ENCODE data around the gene SGIP1. TPM values are rescaled to one million over a fixed set of nuclear protein-coding genes. Genes with fewer than 3 reads are reported as not detected.

SGIP1 gene
- polyA plus RNA-seq, 1 of the 3 experiments (the other 2 are of a cell fraction): 15.5 TPM

DNA sequence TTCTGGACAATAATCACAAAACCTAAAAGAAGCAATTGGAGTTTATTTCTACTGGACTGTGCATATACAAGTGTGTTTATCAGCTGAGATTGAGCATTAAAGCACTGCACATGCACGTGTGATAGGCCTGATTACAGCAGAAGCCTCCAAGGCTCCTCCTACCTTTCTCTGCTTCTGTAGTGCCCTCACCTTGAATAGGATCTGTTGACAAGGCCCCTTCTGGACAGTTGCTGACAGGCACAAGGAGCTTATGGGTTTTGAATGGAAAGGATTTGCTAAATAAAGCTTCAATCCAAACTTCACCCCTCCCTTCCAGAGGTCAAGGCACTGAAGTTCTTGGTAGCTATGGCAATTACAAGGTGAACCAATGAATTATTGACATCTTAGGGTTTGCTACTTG is 7.9 kb upstream of the SGIP1 start:
- TF ChIP-seq GATA2 (CRISPR knock-in tag; IDR thresholded peaks at IDR 0.05) (no peak), ZBTB33 (IDR thresholded peaks at IDR 0.05; ENCODE audit: borderline replicate concordance, low read depth) (no peak), ELF1 (IDR thresholded peaks at IDR 0.05) (no peak), NRF1 (IDR thresholded peaks at IDR 0.05; ENCODE audit: low read depth, low read length) (no peak), YY1 (IDR thresholded peaks at IDR 0.05; ENCODE audit: low read depth) (no peak), PBX3 (IDR thresholded peaks at IDR 0.05) (no peak), FOXM1 (IDR thresholded peaks at IDR 0.05; ENCODE audit: low read depth) (no peak), MAX (IDR thresholded peaks at IDR 0.05; ENCODE audit: low read depth) (no peak), CTCF (IDR thresholded peaks at IDR 0.05) (no peak), TEAD4 (IDR thresholded peaks at IDR 0.05; ENCODE audit: borderline replicate concordance, insufficient read depth) (no peak), POLR2AphosphoS5 (IDR thresholded peaks at IDR 0.05; ENCODE audit: low read depth, low read length) (no peak), RXRA (IDR thresholded peaks at IDR 0.05; ENCODE audit: borderline replicate concordance, low read depth) (no peak), SIN3A (IDR thresholded peaks at IDR 0.05; ENCODE audit: borderline replicate concordance, low read depth, low read length) (no peak), FOXJ3 (CRISPR knock-in tag; IDR thresholded peaks at IDR 0.05) (no peak), MXI1 (IDR thresholded peaks at IDR 0.05; ENCODE audit: low read depth, low read length) (no peak), RAD21 (IDR thresholded peaks at IDR 0.05; ENCODE audit: low read length) (no peak), USF2 (IDR thresholded peaks at IDR 0.05; ENCODE audit: borderline replicate concordance, low read depth, low read length) (no peak), TCF12 (IDR thresholded peaks at IDR 0.05) (no peak), EZH2phosphoT487 (IDR thresholded peaks at IDR 0.05; ENCODE audit: borderline replicate concordance, low read depth) (no peak)
- TF ChIP-seq, protein P1, sequence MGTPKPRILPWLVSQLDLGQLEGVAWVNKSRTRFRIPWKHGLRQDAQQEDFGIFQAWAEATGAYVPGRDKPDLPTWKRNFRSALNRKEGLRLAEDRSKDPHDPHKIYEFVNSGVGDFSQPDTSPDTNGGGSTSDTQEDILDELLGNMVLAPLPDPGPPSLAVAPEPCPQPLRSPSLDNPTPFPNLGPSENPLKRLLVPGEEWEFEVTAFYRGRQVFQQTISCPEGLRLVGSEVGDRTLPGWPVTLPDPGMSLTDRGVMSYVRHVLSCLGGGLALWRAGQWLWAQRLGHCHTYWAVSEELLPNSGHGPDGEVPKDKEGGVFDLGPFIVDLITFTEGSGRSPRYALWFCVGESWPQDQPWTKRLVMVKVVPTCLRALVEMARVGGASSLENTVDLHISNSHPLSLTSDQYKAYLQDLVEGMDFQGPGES (IDR thresholded peaks at IDR 0.05; ENCODE audit: low read depth, low read length): no peak
- no peaks in the 10 kb centered on the region for H3K36me3 ChIP-seq (replicated peaks in 1 of 2; ENCODE audit: control insufficient read depth in 1 of 2, insufficient read depth in 2 of 2, low read length in 1 of 2)
- no peak overlapping the region for H3K9ac ChIP-seq
- H2AFZ ChIP-seq (ENCODE audit: low read depth): no peak overlapping the region
- no peaks in the 10 kb centered on the region for H3K79me2 ChIP-seq (ENCODE audit: insufficient read depth)
- 100% methylated on average over 1 of the region's 1 CpG for WGBS (ENCODE audit: low lambda C conversion rate)
- DNase-seq: no peak
- POLR2A ChIA-PET: no interaction called here
- H3K4me2 ChIP-seq: no peak overlapping the region
- H3K9me3 ChIP-seq: no peaks in the 10 kb centered on the region
- no peaks in the 10 kb centered on the region for H4K20me1 ChIP-seq (ENCODE audit: insufficient read depth)
- H3K27me3 ChIP-seq (ENCODE audit: insufficient read depth): no peaks in the 10 kb centered on the region
- no peaks in the 10 kb centered on the region for H3K9me2 ChIP-seq
- CTCF ChIA-PET: interaction anchor here (0.9 to 1.6 kb wide), 4 partner anchors 8 to 80 kb away, joined by 3 to 6 read pairs (median 3); no protein-coding TSS in a partner anchor
- peaks cover 10% of the 10 kb centered on the region for H3F3A ChIP-seq (replicated peaks; ENCODE audit: insufficient read depth)
- H3K4me1 ChIP-seq (ENCODE audit: control insufficient read depth in 1 of 2, insufficient read depth in 2 of 2, low read depth in 1 of 2, low read length in 1 of 2): peaks cover 0 to 9% of the 10 kb centered on the region in 2 experiments; a peak in 3 of 4 replicates
- peak overlapping the region in 1 of 2 experiments; percentile 55; a peak in 1 of 4 replicates for H3K27ac ChIP-seq (ENCODE audit: low read depth in 2 of 2, low read length in 1 of 2)
- no peak overlapping the region for H3K4me3 ChIP-seq (ENCODE audit: low read depth in 2 of 2, low read length in 1 of 2)

Measured in SK-N-SH (cell line).